AG04450 (cell line): ENCODE results near the gene OLFM1. TPM values are rescaled to one million over a fixed set of nuclear protein-coding genes. Genes with fewer than 3 reads are reported as not detected.

ENCODE experiments used
- CTCF ChIA-PET: fragments of 300-600, 350-600 bp; formaldehyde crosslinking; extraction: SDS; loops from one replicate; lab custom pipeline; 2022; ENCODE audit warnings: antibody characterized with exemption, inconsistent platforms; lab: Charles Lee
- POLR2A ChIA-PET: fragments of 350-600 bp; formaldehyde crosslinking; extraction: SDS; loops from one replicate; lab custom pipeline; 2021; ENCODE audit warnings: antibody characterized with exemption, inconsistent platforms; lab: Yijun Ruan, JAX
- DNase-seq: peaks from one replicate; pipeline ENCODE4 v3.0.0-alpha.2; 2011; ENCODE audit warnings: low read depth, low spot score
- H3K27ac ChIP-seq: one replicate; pipeline ENCODE4 v1.5.1; 2012; ENCODE audit warnings: low read depth, low read length, control low read depth
- H3K27me3 ChIP-seq: one replicate; pipeline ENCODE4 v1.6.0; 2012; ENCODE audit warnings: low read length; ENCODE audit not compliant: control insufficient read depth, insufficient read depth
- H3K4me3 ChIP-seq: 2 replicates; pipeline ENCODE4 v1.5.1; 2011; ENCODE audit warnings: mild to moderate bottlenecking, low read depth, low read length, control low read depth
- H3K9me3 ChIP-seq: 2 replicates; pipeline ENCODE4 v1.5.1; 2012; ENCODE audit warnings: low read length; ENCODE audit not compliant: control insufficient read depth, insufficient read depth
- CTCF ChIP-seq: IDR thresholded peaks from 2 replicates; pipeline ENCODE4 v1.5.1; 2011; ENCODE audit warnings: low read depth, low read length, control low read depth, inconsistent platforms
- polyA plus RNA-seq: library from polyadenylated mRNA; depleted of rRNA; stranded (reverse); fragments of >200 nt; gene quantifications from 2 replicates; pipeline ENCODE4 v1.2.3, GENCODE V29; 2011

Gene OLFM1
- polyA plus RNA-seq, 1 experiment, result 0.16 TPM

GRCh38 chr9:135070198-135070951 lies 17.1 kb upstream of the OLFM1 start:
- CTCF ChIA-PET, result interaction anchor here (0.6 to 0.9 kb wide), 2 partner anchors 16 to 37 kb away, joined by 3 read pairs; no protein-coding TSS in a partner anchor

GRCh38 chr9:135070964-135071735 lies 16.3 kb upstream of the OLFM1 start:
- no peak for TF ChIP-seq CTCF
- peaks cover 3% of the 10 kb centered on the region for H3K27me3 ChIP-seq
- H3K9me3 ChIP-seq, result no peaks in the 10 kb centered on the region
- no peak for DNase-seq
- CTCF ChIA-PET, result interaction anchor here (0.9 kb wide), 1 partner anchor 15 kb away, joined by 3 read pairs; no protein-coding TSS in a partner anchor
- H3K27ac ChIP-seq, result no peak overlapping the region
- POLR2A ChIA-PET, result no interaction called here
- no peak overlapping the region for H3K4me3 ChIP-seq

More at GRCh38 chr9:135070198-135070951, 17.1 kb upstream of the OLFM1 start:
- TF ChIP-seq CTCF, result no peak
- Histone ChIP-seq H3K4me3 (no peak overlapping the region), H3K27ac (no peak overlapping the region), H3K27me3 (peaks cover 2% of the 10 kb centered on the region), H3K9me3 (peaks cover under 1% of the 10 kb centered on the region; the same call in 1 of the 2 replicates)
- POLR2A ChIA-PET, result no interaction called here
- no peak for DNase-seq

- ChIA-PET CTCF (no interaction called here), POLR2A (no interaction called here)
These were observed 14.3 kb upstream of the OLFM1 start for GRCh38 chr9:135073081-135073740.

GRCh38 chr9:135073741-135074305 lies 13.6 kb upstream of the OLFM1 start:
- CTCF ChIA-PET, result no interaction called here

More at GRCh38 chr9:135073081-135073740, 14.3 kb upstream of the OLFM1 start:
- no peak for DNase-seq
- H3K27ac ChIP-seq, result no peak overlapping the region
- H3K9me3 ChIP-seq, result no peaks in the 10 kb centered on the region
- H3K4me3 ChIP-seq, result no peak overlapping the region
- peaks cover 12% of the 10 kb centered on the region for H3K27me3 ChIP-seq
- no peak for TF ChIP-seq CTCF

More at GRCh38 chr9:135073741-135074305, 13.6 kb upstream of the OLFM1 start:
- H3K4me3 ChIP-seq, result no peak overlapping the region
- no peak for DNase-seq
- POLR2A ChIA-PET, result no interaction called here
- peaks cover 12% of the 10 kb centered on the region for H3K27me3 ChIP-seq
- no peak for TF ChIP-seq CTCF
- H3K9me3 ChIP-seq, result no peaks in the 10 kb centered on the region
- H3K27ac ChIP-seq, result no peak overlapping the region
